ENCODE results near the gene KRTAP10-7. TPM values are rescaled to one million over a fixed set of nuclear protein-coding genes. Genes with fewer than 3 reads are reported as not detected.
"Not testable (repeated sequence)": the region's sequence is repeated elsewhere in the genome, so short reads cannot be mapped to it uniquely, and the experiment has no call there.

Gene KRTAP10-7
- total RNA-seq, 1 experiment from 2014 or later: not detected

DNA sequence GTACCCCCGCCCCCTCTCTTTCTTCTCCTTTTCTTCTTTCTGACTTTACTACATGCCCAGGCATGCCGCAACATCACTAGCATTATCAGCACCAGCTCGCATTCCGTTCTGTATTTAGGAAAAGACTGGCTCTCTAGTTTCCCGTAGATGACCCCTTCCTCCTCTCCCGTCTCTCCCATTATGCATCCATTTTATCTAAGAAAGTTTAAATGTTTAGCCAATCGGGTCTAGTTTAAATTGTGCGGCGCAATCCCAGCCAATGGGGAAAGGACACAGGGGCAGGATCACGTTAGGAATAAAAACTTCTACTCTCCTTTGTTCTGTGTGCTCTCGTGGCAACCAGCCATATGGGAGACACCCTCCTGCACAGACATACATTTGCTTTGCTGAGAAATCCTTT is 2.3 kb upstream of the KRTAP10-7 start:
- H3K9me3 Mint-ChIP-seq (ENCODE audit: unreplicated experiment): peaks cover 18% of the 10 kb centered on the region
- TF ChIP-seq, protein P1, sequence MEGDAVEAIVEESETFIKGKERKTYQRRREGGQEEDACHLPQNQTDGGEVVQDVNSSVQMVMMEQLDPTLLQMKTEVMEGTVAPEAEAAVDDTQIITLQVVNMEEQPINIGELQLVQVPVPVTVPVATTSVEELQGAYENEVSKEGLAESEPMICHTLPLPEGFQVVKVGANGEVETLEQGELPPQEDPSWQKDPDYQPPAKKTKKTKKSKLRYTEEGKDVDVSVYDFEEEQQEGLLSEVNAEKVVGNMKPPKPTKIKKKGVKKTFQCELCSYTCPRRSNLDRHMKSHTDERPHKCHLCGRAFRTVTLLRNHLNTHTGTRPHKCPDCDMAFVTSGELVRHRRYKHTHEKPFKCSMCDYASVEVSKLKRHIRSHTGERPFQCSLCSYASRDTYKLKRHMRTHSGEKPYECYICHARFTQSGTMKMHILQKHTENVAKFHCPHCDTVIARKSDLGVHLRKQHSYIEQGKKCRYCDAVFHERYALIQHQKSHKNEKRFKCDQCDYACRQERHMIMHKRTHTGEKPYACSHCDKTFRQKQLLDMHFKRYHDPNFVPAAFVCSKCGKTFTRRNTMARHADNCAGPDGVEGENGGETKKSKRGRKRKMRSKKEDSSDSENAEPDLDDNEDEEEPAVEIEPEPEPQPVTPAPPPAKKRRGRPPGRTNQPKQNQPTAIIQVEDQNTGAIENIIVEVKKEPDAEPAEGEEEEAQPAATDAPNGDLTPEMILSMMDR (IDR thresholded peaks at IDR 0.05; ENCODE audit: insufficient read depth in 1 of 2, low read depth in 1 of 2, low read length in 1 of 2, severe bottlenecking in 1 of 2, unreplicated experiment in 1 of 2): no peak
- H3K27me3 Mint-ChIP-seq (ENCODE audit: insufficient read depth, unreplicated experiment): peaks cover 8% of the 10 kb centered on the region

DNA sequence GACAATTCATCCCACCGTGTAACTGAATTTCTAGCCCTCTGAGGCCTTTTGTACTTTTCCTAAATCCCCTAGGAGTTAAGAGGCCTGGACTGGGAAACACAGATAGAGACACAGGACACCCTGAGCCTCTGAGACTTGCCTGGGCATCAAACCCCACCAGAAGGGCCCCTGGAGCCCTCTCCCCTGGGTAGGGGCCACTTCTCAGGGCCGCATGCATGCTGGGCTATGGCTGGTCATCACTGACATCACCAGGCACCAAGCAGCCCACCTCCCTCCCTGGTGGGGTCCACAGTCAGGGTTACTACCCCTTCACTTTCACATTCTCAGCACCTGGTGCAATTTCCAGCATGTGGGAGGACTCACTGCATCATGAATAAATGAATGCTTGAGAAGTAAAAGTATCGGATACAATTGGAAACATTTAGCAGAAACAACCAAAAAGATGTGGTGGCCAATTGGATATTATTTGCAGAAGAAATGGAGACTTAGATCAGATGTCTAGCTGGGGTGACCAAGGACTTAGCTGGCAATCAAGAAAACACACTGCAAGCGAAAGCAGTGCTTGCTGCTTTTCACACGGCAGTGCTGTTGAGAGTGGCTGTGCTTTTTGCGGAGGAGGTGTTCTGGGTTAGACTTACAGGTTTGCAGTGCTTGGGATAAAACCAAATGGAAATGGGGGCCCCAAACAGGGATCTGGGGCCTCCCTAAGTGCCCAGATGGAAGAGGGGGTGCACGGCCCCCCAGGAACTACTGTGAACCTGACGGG is 950 bp upstream of the KRTAP10-7 start:
- CTCF ChIA-PET: no interaction called here
- no TSS peak for BruUV-seq (replicated peaks)

More for the DNA sequence above, 2.3 kb upstream of the KRTAP10-7 start:
- CTCF ChIA-PET: no interaction called here
- Histone ChIP-seq H3K9me3 (no peaks in the 10 kb centered on the region), H3K27me3 (replicated peaks; ENCODE audit: control insufficient read depth, insufficient read depth, low read length) (no peaks in the 10 kb centered on the region), H3K4me3 (ENCODE audit: low read depth, low read length) (no peak overlapping the region), H3K4me1 (no peaks in the 10 kb centered on the region), H3K36me3 (ENCODE audit: control insufficient read depth, insufficient read depth, low read length) (no peaks in the 10 kb centered on the region)
- POLR2A ChIA-PET: no interaction called here
- peaks cover 7% of the 10 kb centered on the region for H3K4me1 Mint-ChIP-seq (ENCODE audit: low read depth, unreplicated experiment)
- no peak overlapping the region for H3K4me3 Mint-ChIP-seq (ENCODE audit: unreplicated experiment)
- no peak for DNase-seq
- H3K36me3 Mint-ChIP-seq (ENCODE audit: insufficient read depth, unreplicated experiment): no peaks in the 10 kb centered on the region
- intact Hi-C loops (cut with micrococcal nuclease; ENCODE audit: unreplicated experiment): no loop called here
- BruUV-seq (replicated peaks): no TSS peak
- H3K27ac Mint-ChIP-seq (ENCODE audit: unreplicated experiment): no peak overlapping the region

DNA sequence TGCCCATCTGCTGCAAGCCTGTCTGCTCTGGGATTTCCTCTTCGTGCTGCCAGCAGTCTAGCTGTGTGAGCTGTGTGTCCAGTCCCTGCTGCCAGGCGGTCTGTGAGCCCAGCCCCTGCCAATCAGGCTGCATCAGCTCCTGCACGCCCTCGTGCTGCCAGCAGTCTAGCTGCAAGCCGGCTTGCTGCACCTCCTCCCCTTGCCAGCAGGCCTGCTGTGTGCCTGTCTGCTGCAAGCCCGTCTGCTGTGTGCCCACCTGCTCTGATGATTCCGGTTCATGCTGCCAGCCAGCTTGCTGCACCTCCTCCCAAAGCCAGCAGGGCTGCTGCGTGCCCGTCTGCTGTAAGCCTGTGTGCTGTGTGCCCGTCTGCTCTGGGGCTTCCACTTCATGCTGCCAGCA is 694 bp downstream of the KRTAP10-7 start:
- H3K4me3 Mint-ChIP-seq (ENCODE audit: unreplicated experiment); H3K4me1 Mint-ChIP-seq (ENCODE audit: low read depth, unreplicated experiment); BruUV-seq (replicated peaks); CTCF ChIA-PET; H3K4me3 ChIP-seq (ENCODE audit: low read depth, low read length); H3K9me3 ChIP-seq; intact Hi-C loops (cut with micrococcal nuclease; ENCODE audit: unreplicated experiment); POLR2A ChIA-PET; H3K4me1 ChIP-seq; H3K27ac Mint-ChIP-seq (ENCODE audit: unreplicated experiment); H3K36me3 Mint-ChIP-seq (ENCODE audit: insufficient read depth, unreplicated experiment); H3K36me3 ChIP-seq (ENCODE audit: control insufficient read depth, insufficient read depth, low read length); DNase-seq; H3K27me3 ChIP-seq (replicated peaks; ENCODE audit: control insufficient read depth, insufficient read depth, low read length): not testable (repeated sequence)
- Mint-ChIP-seq H3K27me3 (ENCODE audit: insufficient read depth, unreplicated experiment) (peaks cover 10% of the 10 kb centered on the region), H3K9me3 (ENCODE audit: unreplicated experiment) (peaks cover 18% of the 10 kb centered on the region)

More for the DNA sequence above, 950 bp upstream of the KRTAP10-7 start:
- Histone ChIP-seq H3K36me3 (ENCODE audit: control insufficient read depth, insufficient read depth, low read length) (no peaks in the 10 kb centered on the region), H3K27me3 (replicated peaks; ENCODE audit: control insufficient read depth, insufficient read depth, low read length) (no peaks in the 10 kb centered on the region), H3K4me3 (ENCODE audit: low read depth, low read length) (no peak overlapping the region), H3K4me1 (no peaks in the 10 kb centered on the region), H3K9me3 (no peaks in the 10 kb centered on the region)
- H3K4me1 Mint-ChIP-seq (ENCODE audit: low read depth, unreplicated experiment): peaks cover 7% of the 10 kb centered on the region
- DNase-seq: no peak
- H3K27me3 Mint-ChIP-seq (ENCODE audit: insufficient read depth, unreplicated experiment): peaks cover 8% of the 10 kb centered on the region
- no peak overlapping the region for H3K27ac Mint-ChIP-seq (ENCODE audit: unreplicated experiment)
- H3K9me3 Mint-ChIP-seq (ENCODE audit: unreplicated experiment): peaks cover 18% of the 10 kb centered on the region
- POLR2A ChIA-PET: no interaction called here
- no peak overlapping the region for H3K4me3 Mint-ChIP-seq (ENCODE audit: unreplicated experiment)
- intact Hi-C loops (cut with micrococcal nuclease; ENCODE audit: unreplicated experiment): no loop called here
- no peaks in the 10 kb centered on the region for H3K36me3 Mint-ChIP-seq (ENCODE audit: insufficient read depth, unreplicated experiment)
- TF ChIP-seq, protein P1 (IDR thresholded peaks at IDR 0.05; ENCODE audit: insufficient read depth in 1 of 2, low read depth in 1 of 2, low read length in 1 of 2, severe bottlenecking in 1 of 2, unreplicated experiment in 1 of 2): no peak
